Stimulated activated CD8-positive, alpha-beta memory T cell treated with anti-CD3 and anti-CD28 coated beads, Interleukin-7, amount 100 ng/mL, for 1 hour (primary cell): ENCODE measurements around the gene MTG2.

ENCODE experiments used
- DNase-seq, 2 donors: peaks; one replicate each; pipeline ENCODE4 v3.0.0-alpha.2; 2020; ENCODE audit warnings: low read depth in 2 of 2

Gene MTG2

GRCh38 chr20:62163485-62163865 is 19.4 kb upstream of the MTG2 start:
- DNase-seq = no peak

- no peak for DNase-seq
Observed at GRCh38 chr20:62163986-62164762, 18.7 kb upstream of the MTG2 start.

GRCh38 chr20:62164879-62165761 is 17.7 kb upstream of the MTG2 start:
- DNase-seq = no peak

- no peak for DNase-seq
Observed at GRCh38 chr20:62165762-62166399, 16.9 kb upstream of the MTG2 start.

- no peak for DNase-seq
Observed at GRCh38 chr20:62167474-62167873, 15.4 kb upstream of the MTG2 start.

GRCh38 chr20:62168061-62168460 is 14.8 kb upstream of the MTG2 start:
- DNase-seq = no peak

- no peak for DNase-seq
Observed at GRCh38 chr20:62168890-62169435, 13.9 kb upstream of the MTG2 start.

- DNase-seq = no peak
Observed at GRCh38 chr20:62170536-62170935, 12.3 kb upstream of the MTG2 start.

GRCh38 chr20:62171245-62171644 is 11.6 kb upstream of the MTG2 start:
- no peak for DNase-seq

- no peak for DNase-seq
Observed at GRCh38 chr20:62172666-62173065, 10.2 kb upstream of the MTG2 start.

- DNase-seq = no peak
Observed at GRCh38 chr20:62174021-62174804, 8.6 kb upstream of the MTG2 start.

GRCh38 chr20:62174870-62175624 is 7.8 kb upstream of the MTG2 start:
- DNase-seq = no peak

GRCh38 chr20:62175711-62176110 is 7.1 kb upstream of the MTG2 start:
- DNase-seq = no peak

GRCh38 chr20:62176866-62177265 is 6.0 kb upstream of the MTG2 start:
- no peak for DNase-seq

GRCh38 chr20:62177307-62177706 is 5.5 kb upstream of the MTG2 start:
- no peak for DNase-seq

GRCh38 chr20:62178316-62179161 is 4.3 kb upstream of the MTG2 start:
- DNase-seq = no peak

- no peak for DNase-seq
Observed at GRCh38 chr20:62179162-62179504, 3.7 kb upstream of the MTG2 start.

- no peak for DNase-seq
Observed at GRCh38 chr20:62181808-62182207, 1.0 kb upstream of the MTG2 start.

GRCh38 chr20:62183426-62184142 is 756 bp downstream of the MTG2 start:
- no peak for DNase-seq
